ENCODE measurements around the gene ASTN2. TPM values are rescaled to one million over a fixed set of nuclear protein-coding genes. Genes with fewer than 3 reads are reported as not detected.
A peak's percentile ranks its signal among the peaks of the same experiment; 100 is the strongest.

ASTN2 gene
- total and polyA plus RNA-seq, 10 of the 15 experiments (the other 5 are each of a cell fraction or from before 2014, with no cell fraction given) = 1.4 to 15.7 (median 7.0) TPM

DNA sequence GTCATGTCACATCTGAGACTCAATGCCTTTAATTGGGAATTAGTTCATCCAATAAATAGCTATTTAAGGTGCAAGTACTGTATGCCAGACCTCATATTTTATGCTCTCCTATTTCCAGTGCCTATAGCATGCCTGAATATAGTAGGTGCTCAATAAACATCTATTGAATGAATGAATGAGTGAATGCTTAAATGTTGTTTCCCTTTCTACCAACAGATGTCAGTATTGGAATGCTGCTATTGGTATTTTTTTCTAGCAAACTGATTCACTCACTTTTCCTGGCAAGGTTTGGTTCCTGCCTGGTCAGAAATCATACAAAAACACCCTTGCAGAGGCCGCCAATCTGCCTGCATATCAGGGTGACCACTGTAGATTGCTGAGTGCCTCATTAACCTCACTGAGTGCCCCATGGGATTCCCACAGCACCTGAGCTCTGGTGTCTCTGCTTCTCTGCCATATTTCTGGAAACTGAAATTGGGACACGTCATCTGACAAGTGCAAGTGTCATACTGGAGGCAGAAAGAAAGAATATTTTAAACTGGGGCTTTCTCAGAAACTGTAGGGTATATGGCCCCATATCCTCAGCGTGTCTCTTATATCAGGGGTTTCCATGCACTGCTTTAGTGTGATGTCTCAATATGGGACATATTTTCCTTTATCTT, 368.1 kb downstream of the ASTN2 start (continued):
- TF ChIP-seq NFYB (IDR thresholded peaks at IDR 0.05; ENCODE audit: insufficient read depth, low read depth, low read length) (no peak), ETV6 (conservative IDR thresholded peaks at IDR 0.05 in 1 of 2, IDR thresholded peaks at IDR 0.05 in 1 of 2; ENCODE audit: borderline replicate concordance in 1 of 2, low read depth in 1 of 2) (no peak; a peak in 1 of 4 replicates), SIX5 (IDR thresholded peaks at IDR 0.05; ENCODE audit: low read depth, low read length, severe bottlenecking) (no peak), BMI1 (IDR thresholded peaks at IDR 0.05; ENCODE audit: borderline replicate concordance) (no peak), SMAD1 (IDR thresholded peaks at IDR 0.05; ENCODE audit: low read depth, partially characterized antibody) (no peak), KAT2A (conservative IDR thresholded peaks at IDR 0.05; ENCODE audit: control insufficient read depth, low read depth, low read length) (no peak), BRCA1 (IDR thresholded peaks at IDR 0.05; ENCODE audit: low read depth, low read length) (no peak), IKZF1 (conservative IDR thresholded peaks at IDR 0.05) (no peak), MXI1 (IDR thresholded peaks at IDR 0.05; ENCODE audit: low read depth, low read length) (no peak), SREBF2 (IDR thresholded peaks at IDR 0.05; ENCODE audit: low read length) (no peak), NKRF (conservative IDR thresholded peaks at IDR 0.05) (no peak), CREB1 (IDR thresholded peaks at IDR 0.05; ENCODE audit: low read depth) (peak; percentile 81; the same call in 1 of the 2 replicates), EZH2 (IDR thresholded peaks at IDR 0.05; ENCODE audit: borderline replicate concordance, control insufficient read depth, low read depth, low read length) (no peak), ZNF592 (IDR thresholded peaks at IDR 0.05) (no peak)
- TF ChIP-seq, protein P1, sequence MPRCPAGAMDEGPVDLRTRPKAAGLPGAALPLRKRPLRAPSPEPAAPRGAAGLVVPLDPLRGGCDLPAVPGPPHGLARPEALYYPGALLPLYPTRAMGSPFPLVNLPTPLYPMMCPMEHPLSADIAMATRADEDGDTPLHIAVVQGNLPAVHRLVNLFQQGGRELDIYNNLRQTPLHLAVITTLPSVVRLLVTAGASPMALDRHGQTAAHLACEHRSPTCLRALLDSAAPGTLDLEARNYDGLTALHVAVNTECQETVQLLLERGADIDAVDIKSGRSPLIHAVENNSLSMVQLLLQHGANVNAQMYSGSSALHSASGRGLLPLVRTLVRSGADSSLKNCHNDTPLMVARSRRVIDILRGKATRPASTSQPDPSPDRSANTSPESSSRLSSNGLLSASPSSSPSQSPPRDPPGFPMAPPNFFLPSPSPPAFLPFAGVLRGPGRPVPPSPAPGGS (IDR thresholded peaks at IDR 0.05; ENCODE audit: borderline replicate concordance, insufficient read depth, low read depth, low read length, poor library complexity, severe bottlenecking) = no peak
- TF ChIP-seq, protein P2, sequence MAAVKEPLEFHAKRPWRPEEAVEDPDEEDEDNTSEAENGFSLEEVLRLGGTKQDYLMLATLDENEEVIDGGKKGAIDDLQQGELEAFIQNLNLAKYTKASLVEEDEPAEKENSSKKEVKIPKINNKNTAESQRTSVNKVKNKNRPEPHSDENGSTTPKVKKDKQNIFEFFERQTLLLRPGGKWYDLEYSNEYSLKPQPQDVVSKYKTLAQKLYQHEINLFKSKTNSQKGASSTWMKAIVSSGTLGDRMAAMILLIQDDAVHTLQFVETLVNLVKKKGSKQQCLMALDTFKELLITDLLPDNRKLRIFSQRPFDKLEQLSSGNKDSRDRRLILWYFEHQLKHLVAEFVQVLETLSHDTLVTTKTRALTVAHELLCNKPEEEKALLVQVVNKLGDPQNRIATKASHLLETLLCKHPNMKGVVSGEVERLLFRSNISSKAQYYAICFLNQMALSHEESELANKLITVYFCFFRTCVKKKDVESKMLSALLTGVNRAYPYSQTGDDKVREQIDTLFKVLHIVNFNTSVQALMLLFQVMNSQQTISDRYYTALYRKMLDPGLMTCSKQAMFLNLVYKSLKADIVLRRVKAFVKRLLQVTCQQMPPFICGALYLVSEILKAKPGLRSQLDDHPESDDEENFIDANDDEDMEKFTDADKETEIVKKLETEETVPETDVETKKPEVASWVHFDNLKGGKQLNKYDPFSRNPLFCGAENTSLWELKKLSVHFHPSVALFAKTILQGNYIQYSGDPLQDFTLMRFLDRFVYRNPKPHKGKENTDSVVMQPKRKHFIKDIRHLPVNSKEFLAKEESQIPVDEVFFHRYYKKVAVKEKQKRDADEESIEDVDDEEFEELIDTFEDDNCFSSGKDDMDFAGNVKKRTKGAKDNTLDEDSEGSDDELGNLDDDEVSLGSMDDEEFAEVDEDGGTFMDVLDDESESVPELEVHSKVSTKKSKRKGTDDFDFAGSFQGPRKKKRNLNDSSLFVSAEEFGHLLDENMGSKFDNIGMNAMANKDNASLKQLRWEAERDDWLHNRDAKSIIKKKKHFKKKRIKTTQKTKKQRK (IDR thresholded peaks at IDR 0.05; ENCODE audit: low read depth, low read length) = no peak
